H1 (cell line): Measurements from ENCODE around the gene BPI.

Experiments
- ATF2 ChIP-seq: IDR thresholded peaks from 2 replicates; pipeline ENCODE4 v1.6.1; 2012; ENCODE audit warnings: low read length, inconsistent platforms
- CTCF ChIP-seq, 3 experiments: IDR thresholded peaks; 1 replicate in 2 of 3; 2 replicates in 1 of 3; pipeline versions ENCODE4 v1.5.1 to v1.6.1; 2011; ENCODE audit warnings: low read length in 3 of 3, mild to moderate bottlenecking in 3 of 3, inconsistent platforms in 2 of 3, low read depth in 1 of 3, moderate library complexity in 1 of 3; ENCODE audit not compliant: insufficient read depth in 1 of 3; ENCODE audit errors: control extremely low read depth in 1 of 3
- EP300 ChIP-seq, 2 experiments: IDR thresholded peaks; 1 replicate in 1 of 2; 2 replicates in 1 of 2; pipeline ENCODE4 v1.6.1; 2011 to 2012; ENCODE audit warnings: low read depth in 2 of 2, low read length in 2 of 2, mild to moderate bottlenecking in 2 of 2, borderline replicate concordance in 1 of 2, inconsistent platforms in 1 of 2, moderate library complexity in 1 of 2
- HDAC6 ChIP-seq: IDR thresholded peaks from one replicate; pipeline ENCODE4 v1.7.1; 2012; ENCODE audit warnings: low read depth, mild to moderate bottlenecking, inconsistent platforms, low read length, moderate library complexity
- POLR2A ChIP-seq, 2 experiments: IDR thresholded peaks; 1 replicate in 1 of 2; 2 replicates in 1 of 2; pipeline ENCODE4 v1.6.1; 2011; ENCODE audit warnings: low read depth in 2 of 2, low read length in 2 of 2, mild to moderate bottlenecking in 2 of 2; ENCODE audit errors: control extremely low read depth in 1 of 2
- POLR2AphosphoS5 ChIP-seq: IDR thresholded peaks from 2 replicates; pipeline ENCODE4 v1.6.1; 2011; ENCODE audit warnings: low read depth, low read length
- RFX5 ChIP-seq: IDR thresholded peaks from 2 replicates; pipeline ENCODE4 v1.6.1; 2011; ENCODE audit warnings: low read depth, low read length, improper control_type of control experiment, borderline replicate concordance
- TEAD4 ChIP-seq: IDR thresholded peaks from 2 replicates; pipeline ENCODE4 v1.6.1; 2012; ENCODE audit warnings: low read depth, low read length, inconsistent platforms, mixed read lengths

GRCh38 chr20:38277285-38277684 is 26.7 kb upstream of the BPI start:
- no peak for TF ChIP-seq POLR2A (IDR thresholded peaks at IDR 0.05; ENCODE audit: control extremely low read depth in 1 of 2, low read depth in 2 of 2, low read length in 2 of 2)
- no peak for TF ChIP-seq CTCF (IDR thresholded peaks at IDR 0.05; ENCODE audit: control extremely low read depth in 1 of 3, insufficient read depth in 1 of 3, low read depth in 1 of 3, low read length in 3 of 3)
- TF ChIP-seq POLR2AphosphoS5: no peak
- TF ChIP-seq EP300 (IDR thresholded peaks at IDR 0.05; ENCODE audit: borderline replicate concordance in 1 of 2, low read depth in 2 of 2, low read length in 2 of 2): no peak
- no peak for TF ChIP-seq ATF2
- no peak for TF ChIP-seq RFX5
- no peak for TF ChIP-seq TEAD4
- TF ChIP-seq HDAC6: no peak
